ENCODE data around the gene PCLO. TPM values are rescaled to one million over a fixed set of nuclear protein-coding genes. Genes with fewer than 3 reads are reported as not detected.

Gene PCLO
- total RNA-seq, 2 experiments from 2014 or later = 0.02 TPM; not detected in 1

- no peak overlapping the region for H3K27ac Mint-ChIP-seq
- no peaks in the 10 kb centered on the region for H3K9me3 Mint-ChIP-seq
- H3K4me3 Mint-ChIP-seq = no peak overlapping the region
- intact Hi-C loops (cut with micrococcal nuclease) = no loop called here
- peaks cover 4% of the 10 kb centered on the region for H3K4me1 Mint-ChIP-seq (ENCODE audit: low read depth)
- DNase-seq = no peak
- H3K27me3 Mint-ChIP-seq = peaks cover 10% of the 10 kb centered on the region
- POLR2A ChIA-PET = no interaction called here
- CTCF ChIA-PET = no interaction called here
- no peaks in the 10 kb centered on the region for H3K36me3 Mint-ChIP-seq
Observed at GRCh38 chr7:83161186-83161585, 1.5 kb downstream of the PCLO start.

GRCh38 chr7:83159731-83160130 lies 3.0 kb downstream of the PCLO start:
- POLR2A ChIA-PET = no interaction called here
- Mint-ChIP-seq H3K4me3 (no peak overlapping the region), H3K9me3 (no peaks in the 10 kb centered on the region), H3K36me3 (no peaks in the 10 kb centered on the region), H3K27ac (no peak overlapping the region), H3K4me1 (ENCODE audit: low read depth) (peaks cover 4% of the 10 kb centered on the region), H3K27me3 (peaks cover 10% of the 10 kb centered on the region)
- DNase-seq = no peak
- intact Hi-C loops (cut with micrococcal nuclease) = no loop called here
- CTCF ChIA-PET = no interaction called here

GRCh38 chr7:83156006-83156405 lies 6.7 kb downstream of the PCLO start:
- CTCF ChIA-PET = no interaction called here
- H3K36me3 Mint-ChIP-seq = no peaks in the 10 kb centered on the region
- POLR2A ChIA-PET = no interaction called here
- no peak overlapping the region for H3K4me3 Mint-ChIP-seq
- no peaks in the 10 kb centered on the region for H3K9me3 Mint-ChIP-seq
- no peaks in the 10 kb centered on the region for H3K27me3 Mint-ChIP-seq
- DNase-seq = no peak
- intact Hi-C loops (cut with micrococcal nuclease) = no loop called here
- no peak overlapping the region for H3K27ac Mint-ChIP-seq
- no peaks in the 10 kb centered on the region for H3K4me1 Mint-ChIP-seq (ENCODE audit: low read depth)

GRCh38 chr7:83155407-83155806 lies 7.3 kb downstream of the PCLO start:
- H3K36me3 Mint-ChIP-seq = no peaks in the 10 kb centered on the region
- ChIA-PET CTCF (no interaction called here), POLR2A (no interaction called here)
- H3K27ac Mint-ChIP-seq = no peak overlapping the region
- no peak for DNase-seq
- no peaks in the 10 kb centered on the region for H3K4me1 Mint-ChIP-seq (ENCODE audit: low read depth)
- H3K27me3 Mint-ChIP-seq = no peaks in the 10 kb centered on the region
- intact Hi-C loops (cut with micrococcal nuclease) = no loop called here
- H3K4me3 Mint-ChIP-seq = no peak overlapping the region
- H3K9me3 Mint-ChIP-seq = no peaks in the 10 kb centered on the region

GRCh38 chr7:83153419-83153818 lies 9.3 kb downstream of the PCLO start:
- ChIA-PET POLR2A (no interaction called here), CTCF (no interaction called here)
- H3K27ac Mint-ChIP-seq = no peak overlapping the region
- H3K9me3 Mint-ChIP-seq = no peaks in the 10 kb centered on the region
- no peak for DNase-seq
- H3K27me3 Mint-ChIP-seq = no peaks in the 10 kb centered on the region
- H3K4me3 Mint-ChIP-seq = no peak overlapping the region
- H3K4me1 Mint-ChIP-seq (ENCODE audit: low read depth) = no peaks in the 10 kb centered on the region
- intact Hi-C loops (cut with micrococcal nuclease) = no loop called here
- no peaks in the 10 kb centered on the region for H3K36me3 Mint-ChIP-seq

GRCh38 chr7:83150310-83150709 lies 12.4 kb downstream of the PCLO start:
- no peaks in the 10 kb centered on the region for H3K27me3 Mint-ChIP-seq
- no peak for DNase-seq

GRCh38 chr7:83149466-83149865 lies 13.2 kb downstream of the PCLO start:
- no peak overlapping the region for H3K27ac Mint-ChIP-seq
- POLR2A ChIA-PET = no interaction called here
- H3K4me3 Mint-ChIP-seq = no peak overlapping the region
- no peaks in the 10 kb centered on the region for H3K9me3 Mint-ChIP-seq
- H3K36me3 Mint-ChIP-seq = no peaks in the 10 kb centered on the region
- no peaks in the 10 kb centered on the region for H3K27me3 Mint-ChIP-seq
- H3K4me1 Mint-ChIP-seq (ENCODE audit: low read depth) = no peaks in the 10 kb centered on the region
- intact Hi-C loops (cut with micrococcal nuclease) = no loop called here
- CTCF ChIA-PET = no interaction called here
- DNase-seq = no peak

More at GRCh38 chr7:83150310-83150709, 12.4 kb downstream of the PCLO start:
- POLR2A ChIA-PET = no interaction called here
- Mint-ChIP-seq H3K4me1 (ENCODE audit: low read depth) (no peaks in the 10 kb centered on the region), H3K27ac (no peak overlapping the region), H3K36me3 (no peaks in the 10 kb centered on the region), H3K9me3 (no peaks in the 10 kb centered on the region), H3K4me3 (no peak overlapping the region)
- intact Hi-C loops (cut with micrococcal nuclease) = no loop called here
- CTCF ChIA-PET = no interaction called here

- Mint-ChIP-seq H3K27ac (no peak overlapping the region), H3K27me3 (no peaks in the 10 kb centered on the region), H3K36me3 (no peaks in the 10 kb centered on the region), H3K4me3 (no peak overlapping the region), H3K9me3 (no peaks in the 10 kb centered on the region), H3K4me1 (ENCODE audit: low read depth) (no peaks in the 10 kb centered on the region)
- no peak for DNase-seq
- POLR2A ChIA-PET = no interaction called here
- intact Hi-C loops (cut with micrococcal nuclease) = no loop called here
- CTCF ChIA-PET = no interaction called here
Observed at GRCh38 chr7:83148776-83149175, 13.9 kb downstream of the PCLO start.

- intact Hi-C loops (cut with micrococcal nuclease) = no loop called here
- no peaks in the 10 kb centered on the region for H3K4me1 Mint-ChIP-seq (ENCODE audit: low read depth)
- H3K36me3 Mint-ChIP-seq = no peaks in the 10 kb centered on the region
- ChIA-PET CTCF (no interaction called here), POLR2A (no interaction called here)
- H3K27ac Mint-ChIP-seq = no peak overlapping the region
- DNase-seq = no peak
- peaks cover 4% of the 10 kb centered on the region for H3K9me3 Mint-ChIP-seq
- no peaks in the 10 kb centered on the region for H3K27me3 Mint-ChIP-seq
- no peak overlapping the region for H3K4me3 Mint-ChIP-seq
Observed at GRCh38 chr7:83143107-83143506, 19.6 kb downstream of the PCLO start.

- Mint-ChIP-seq H3K4me1 (ENCODE audit: low read depth) (no peaks in the 10 kb centered on the region), H3K9me3 (peaks cover 4% of the 10 kb centered on the region), H3K27me3 (no peaks in the 10 kb centered on the region), H3K36me3 (no peaks in the 10 kb centered on the region), H3K27ac (no peak overlapping the region), H3K4me3 (no peak overlapping the region)
- intact Hi-C loops (cut with micrococcal nuclease) = no loop called here
- ChIA-PET POLR2A (no interaction called here), CTCF (no interaction called here)
- no peak for DNase-seq
Observed at GRCh38 chr7:83142365-83142764, 20.3 kb downstream of the PCLO start.

- intact Hi-C loops (cut with micrococcal nuclease) = no loop called here
- H3K4me3 Mint-ChIP-seq = no peak overlapping the region
- no peaks in the 10 kb centered on the region for H3K27me3 Mint-ChIP-seq
- POLR2A ChIA-PET = no interaction called here
- peaks cover 4% of the 10 kb centered on the region for H3K9me3 Mint-ChIP-seq
- CTCF ChIA-PET = no interaction called here
- H3K36me3 Mint-ChIP-seq = no peaks in the 10 kb centered on the region
- no peak for DNase-seq
- H3K4me1 Mint-ChIP-seq (ENCODE audit: low read depth) = no peaks in the 10 kb centered on the region
- no peak overlapping the region for H3K27ac Mint-ChIP-seq
Observed at GRCh38 chr7:83141927-83142326, 20.8 kb downstream of the PCLO start.

- CTCF ChIA-PET = interaction anchor here (0.6 kb wide), 1 partner anchor 296 kb away, joined by 4 read pairs; no protein-coding TSS in a partner anchor
- H3K27ac Mint-ChIP-seq = no peak overlapping the region
- no peaks in the 10 kb centered on the region for H3K27me3 Mint-ChIP-seq
- peaks cover 6% of the 10 kb centered on the region for H3K9me3 Mint-ChIP-seq
- H3K36me3 Mint-ChIP-seq = no peaks in the 10 kb centered on the region
- H3K4me3 Mint-ChIP-seq = no peak overlapping the region
- POLR2A ChIA-PET = no interaction called here
- H3K4me1 Mint-ChIP-seq (ENCODE audit: low read depth) = no peaks in the 10 kb centered on the region
- intact Hi-C loops (cut with micrococcal nuclease) = no loop called here
- DNase-seq = no peak
Observed at GRCh38 chr7:83130623-83131545, 31.8 kb downstream of the PCLO start.

GRCh38 chr7:83130191-83130590 lies 32.5 kb downstream of the PCLO start:
- Mint-ChIP-seq H3K27ac (no peak overlapping the region), H3K9me3 (peaks cover 7% of the 10 kb centered on the region), H3K27me3 (no peaks in the 10 kb centered on the region), H3K4me1 (ENCODE audit: low read depth) (no peaks in the 10 kb centered on the region), H3K36me3 (no peaks in the 10 kb centered on the region), H3K4me3 (no peak overlapping the region)
- intact Hi-C loops (cut with micrococcal nuclease) = no loop called here
- DNase-seq = no peak
- CTCF ChIA-PET = no interaction called here
- POLR2A ChIA-PET = no interaction called here
